Transverse colon (tissue), 3 donors: ENCODE results near the gene ZNF691.

Source experiments
- EP300 ChIP-seq: sonication (generic); formaldehyde crosslinking; IDR thresholded peaks from one replicate; pipeline ENCODE4 v1.6.1; 2017; ENCODE audit warnings: antibody characterized with exemption, low read depth
- POLR2A ChIP-seq: fragments of 450-650 bp; IDR thresholded peaks from one replicate; pipeline ENCODE4 v1.6.1; 2016; ENCODE audit warnings: antibody characterized with exemption, mild to moderate bottlenecking, moderate library complexity
- TF ChIP-seq, protein P1 (sequence below), 5 experiments: fragments of 200-600 bp in 3 of 5; fragments of 450-650 bp in 2 of 5; sonication (generic) in 3 of 5; IDR thresholded peaks; 1 replicate in 2 of 5; 2 replicates in 3 of 5; pipeline ENCODE4 v1.5.1; 2016 to 2017; ENCODE audit warnings: antibody characterized with exemption in 5 of 5, inconsistent platforms in 3 of 5, mild to moderate bottlenecking in 2 of 5, moderate library complexity in 1 of 5

DNA sequence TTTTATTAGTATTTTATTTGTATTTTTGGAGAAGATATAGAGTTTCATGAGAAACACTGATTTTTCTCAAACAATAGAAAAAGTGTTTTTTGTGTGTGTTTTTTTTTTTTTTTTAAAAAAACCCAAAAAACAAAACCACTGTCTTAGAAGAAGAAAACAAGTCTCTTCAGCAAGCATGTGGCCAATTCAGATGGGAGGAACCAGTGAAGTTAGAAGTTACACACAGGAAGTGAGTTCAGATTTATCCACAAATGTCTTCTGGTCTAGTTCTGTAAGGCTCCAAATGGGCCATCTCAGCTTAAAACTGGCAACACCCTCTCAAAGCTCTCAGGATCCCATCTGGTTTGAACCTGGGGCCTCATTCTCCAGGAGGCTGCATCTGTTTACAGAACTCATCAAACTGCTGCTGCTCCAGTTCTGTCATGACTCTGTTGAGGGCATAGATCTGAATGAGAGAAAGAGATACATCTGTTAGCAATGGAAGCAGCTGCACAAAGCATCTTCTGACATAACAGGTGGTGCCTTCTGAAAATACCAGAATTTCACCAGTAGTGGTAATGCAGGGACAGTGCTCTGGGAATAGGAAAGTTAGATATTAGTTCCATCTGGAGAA, 39.3 kb upstream of the ZNF691 start:
- TF ChIP-seq, protein P1, sequence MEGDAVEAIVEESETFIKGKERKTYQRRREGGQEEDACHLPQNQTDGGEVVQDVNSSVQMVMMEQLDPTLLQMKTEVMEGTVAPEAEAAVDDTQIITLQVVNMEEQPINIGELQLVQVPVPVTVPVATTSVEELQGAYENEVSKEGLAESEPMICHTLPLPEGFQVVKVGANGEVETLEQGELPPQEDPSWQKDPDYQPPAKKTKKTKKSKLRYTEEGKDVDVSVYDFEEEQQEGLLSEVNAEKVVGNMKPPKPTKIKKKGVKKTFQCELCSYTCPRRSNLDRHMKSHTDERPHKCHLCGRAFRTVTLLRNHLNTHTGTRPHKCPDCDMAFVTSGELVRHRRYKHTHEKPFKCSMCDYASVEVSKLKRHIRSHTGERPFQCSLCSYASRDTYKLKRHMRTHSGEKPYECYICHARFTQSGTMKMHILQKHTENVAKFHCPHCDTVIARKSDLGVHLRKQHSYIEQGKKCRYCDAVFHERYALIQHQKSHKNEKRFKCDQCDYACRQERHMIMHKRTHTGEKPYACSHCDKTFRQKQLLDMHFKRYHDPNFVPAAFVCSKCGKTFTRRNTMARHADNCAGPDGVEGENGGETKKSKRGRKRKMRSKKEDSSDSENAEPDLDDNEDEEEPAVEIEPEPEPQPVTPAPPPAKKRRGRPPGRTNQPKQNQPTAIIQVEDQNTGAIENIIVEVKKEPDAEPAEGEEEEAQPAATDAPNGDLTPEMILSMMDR (IDR thresholded peaks at IDR 0.05) = no peak
- TF ChIP-seq POLR2A (no peak), EP300 (no peak)
